SU-DHL-6 (cell line): Measurements from ENCODE around the gene CHRNB1.

Experiments
- EZH2phosphoT487 ChIP-seq: fragments of 200-600 bp; sonication (generic), shearing (Covaris generic); conservative IDR thresholded peaks from 2 replicates; pipeline ENCODE4 v1.6.1; 2018; ENCODE audit warnings: mild to moderate bottlenecking, antibody characterized with exemption, low read length, moderate library complexity, mixed read lengths
- TF ChIP-seq, protein P1 (sequence below): fragments of 200-600 bp; sonication (generic); IDR thresholded peaks from one replicate; pipeline ENCODE4 v1.5.1; 2017; ENCODE audit warnings: antibody characterized with exemption, mild to moderate bottlenecking, low read length, moderate library complexity; ENCODE audit not compliant: insufficient read depth, poor library complexity, severe bottlenecking

DNA sequence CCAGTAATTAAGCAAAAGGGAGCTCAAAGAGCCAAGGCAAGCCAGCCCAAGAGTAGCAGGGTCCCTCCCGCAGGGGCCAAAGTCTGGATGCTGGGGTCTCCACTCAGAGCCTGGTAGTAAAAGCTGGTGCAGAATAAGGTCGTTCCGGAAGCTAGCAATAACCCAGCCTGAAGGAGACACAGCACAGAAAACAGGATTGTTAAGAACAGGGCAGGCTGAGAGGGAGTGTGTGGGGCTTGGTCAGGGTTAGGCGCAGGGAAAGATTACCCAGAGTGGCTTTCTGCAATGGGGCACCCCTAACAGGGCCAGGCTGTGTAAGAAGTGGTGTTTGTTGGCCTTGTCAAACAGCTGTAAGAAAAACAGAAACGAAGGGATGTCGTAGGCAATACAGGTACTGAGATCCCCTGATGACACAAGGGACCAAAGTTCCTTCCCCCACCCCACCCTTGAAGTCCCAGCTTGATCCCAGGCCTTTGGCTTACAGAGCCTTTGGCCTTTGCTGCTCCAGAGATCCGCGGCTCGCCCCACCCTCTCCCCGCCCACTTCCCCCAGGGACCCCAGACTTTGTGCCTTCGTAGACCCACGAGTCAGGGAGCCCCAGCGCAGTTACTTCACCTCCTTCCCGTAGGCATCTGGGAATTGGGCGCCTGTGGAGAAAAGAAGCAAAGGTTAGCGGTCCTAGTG is 41.7 kb upstream of the CHRNB1 start:
- TF ChIP-seq, protein P1, sequence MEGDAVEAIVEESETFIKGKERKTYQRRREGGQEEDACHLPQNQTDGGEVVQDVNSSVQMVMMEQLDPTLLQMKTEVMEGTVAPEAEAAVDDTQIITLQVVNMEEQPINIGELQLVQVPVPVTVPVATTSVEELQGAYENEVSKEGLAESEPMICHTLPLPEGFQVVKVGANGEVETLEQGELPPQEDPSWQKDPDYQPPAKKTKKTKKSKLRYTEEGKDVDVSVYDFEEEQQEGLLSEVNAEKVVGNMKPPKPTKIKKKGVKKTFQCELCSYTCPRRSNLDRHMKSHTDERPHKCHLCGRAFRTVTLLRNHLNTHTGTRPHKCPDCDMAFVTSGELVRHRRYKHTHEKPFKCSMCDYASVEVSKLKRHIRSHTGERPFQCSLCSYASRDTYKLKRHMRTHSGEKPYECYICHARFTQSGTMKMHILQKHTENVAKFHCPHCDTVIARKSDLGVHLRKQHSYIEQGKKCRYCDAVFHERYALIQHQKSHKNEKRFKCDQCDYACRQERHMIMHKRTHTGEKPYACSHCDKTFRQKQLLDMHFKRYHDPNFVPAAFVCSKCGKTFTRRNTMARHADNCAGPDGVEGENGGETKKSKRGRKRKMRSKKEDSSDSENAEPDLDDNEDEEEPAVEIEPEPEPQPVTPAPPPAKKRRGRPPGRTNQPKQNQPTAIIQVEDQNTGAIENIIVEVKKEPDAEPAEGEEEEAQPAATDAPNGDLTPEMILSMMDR: no peak
- no peak for TF ChIP-seq EZH2phosphoT487
